Measurements from ENCODE around the gene NCAN.
A peak's percentile ranks its signal among the peaks of the same experiment; 100 is the strongest.

NCAN gene

DNA sequence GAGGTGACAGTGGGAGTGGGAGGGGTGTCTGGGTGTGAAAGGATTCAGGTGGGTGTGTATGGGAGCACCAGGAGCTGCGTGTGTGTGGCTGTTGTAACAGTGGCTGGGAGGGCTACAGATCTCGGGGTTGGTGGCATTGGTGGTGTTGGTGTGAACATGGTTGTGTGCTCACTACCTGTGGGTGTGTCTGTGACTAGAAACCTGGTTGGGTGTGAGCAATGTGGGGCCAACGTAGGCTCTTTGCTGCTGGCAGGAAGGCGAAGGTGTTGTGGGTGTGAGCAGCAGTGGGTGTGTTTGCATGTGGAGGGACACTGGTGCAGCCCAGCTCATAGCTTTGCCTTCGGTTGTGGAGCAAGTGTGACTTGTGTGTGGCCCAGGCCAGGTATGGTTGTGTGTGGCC, 4.8 kb upstream of the NCAN start:
- no peak overlapping the region for H3K4me3 ChIP-seq (ENCODE audit: low read length)
- TF ChIP-seq, protein P1, sequence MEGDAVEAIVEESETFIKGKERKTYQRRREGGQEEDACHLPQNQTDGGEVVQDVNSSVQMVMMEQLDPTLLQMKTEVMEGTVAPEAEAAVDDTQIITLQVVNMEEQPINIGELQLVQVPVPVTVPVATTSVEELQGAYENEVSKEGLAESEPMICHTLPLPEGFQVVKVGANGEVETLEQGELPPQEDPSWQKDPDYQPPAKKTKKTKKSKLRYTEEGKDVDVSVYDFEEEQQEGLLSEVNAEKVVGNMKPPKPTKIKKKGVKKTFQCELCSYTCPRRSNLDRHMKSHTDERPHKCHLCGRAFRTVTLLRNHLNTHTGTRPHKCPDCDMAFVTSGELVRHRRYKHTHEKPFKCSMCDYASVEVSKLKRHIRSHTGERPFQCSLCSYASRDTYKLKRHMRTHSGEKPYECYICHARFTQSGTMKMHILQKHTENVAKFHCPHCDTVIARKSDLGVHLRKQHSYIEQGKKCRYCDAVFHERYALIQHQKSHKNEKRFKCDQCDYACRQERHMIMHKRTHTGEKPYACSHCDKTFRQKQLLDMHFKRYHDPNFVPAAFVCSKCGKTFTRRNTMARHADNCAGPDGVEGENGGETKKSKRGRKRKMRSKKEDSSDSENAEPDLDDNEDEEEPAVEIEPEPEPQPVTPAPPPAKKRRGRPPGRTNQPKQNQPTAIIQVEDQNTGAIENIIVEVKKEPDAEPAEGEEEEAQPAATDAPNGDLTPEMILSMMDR (IDR thresholded peaks at IDR 0.05; ENCODE audit: insufficient read depth, low read depth, low read length, missing control alignments), result no peak
- DNase-seq (ENCODE audit: low read depth), result no peak

- H3K4me3 ChIP-seq (ENCODE audit: low read length), result no peak overlapping the region
- peak; percentile 25 for DNase-seq (ENCODE audit: low read depth)
- TF ChIP-seq, protein P1 (IDR thresholded peaks at IDR 0.05; ENCODE audit: insufficient read depth, low read depth, low read length, missing control alignments), result no peak
Measured at GRCh38 chr19:19207637-19208572, 3.9 kb upstream of the NCAN start.

DNA sequence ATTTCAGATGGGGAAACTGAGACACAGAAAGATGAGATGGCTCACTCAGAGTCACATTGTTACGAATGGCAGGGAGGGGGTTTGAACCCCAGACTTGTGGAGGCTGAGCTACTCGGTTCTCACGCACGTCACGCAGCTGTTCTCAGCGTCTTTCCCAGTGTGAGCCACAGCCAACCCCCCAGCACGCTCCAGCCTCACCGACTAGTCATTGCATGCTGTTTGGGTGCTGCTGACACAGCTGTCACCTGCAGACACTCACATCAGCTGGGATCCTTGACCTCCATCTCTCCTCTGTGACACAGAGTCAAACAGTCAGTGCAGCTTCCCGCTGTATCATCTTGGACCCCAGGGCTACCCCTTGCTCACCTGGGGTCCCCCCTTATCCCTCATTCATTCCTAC, 2.4 kb upstream of the NCAN start:
- no peak for DNase-seq (ENCODE audit: low read depth)
- TF ChIP-seq, protein P1 (IDR thresholded peaks at IDR 0.05; ENCODE audit: insufficient read depth, low read depth, low read length, missing control alignments), result no peak
- H3K4me3 ChIP-seq (ENCODE audit: low read length), result no peak overlapping the region

DNA sequence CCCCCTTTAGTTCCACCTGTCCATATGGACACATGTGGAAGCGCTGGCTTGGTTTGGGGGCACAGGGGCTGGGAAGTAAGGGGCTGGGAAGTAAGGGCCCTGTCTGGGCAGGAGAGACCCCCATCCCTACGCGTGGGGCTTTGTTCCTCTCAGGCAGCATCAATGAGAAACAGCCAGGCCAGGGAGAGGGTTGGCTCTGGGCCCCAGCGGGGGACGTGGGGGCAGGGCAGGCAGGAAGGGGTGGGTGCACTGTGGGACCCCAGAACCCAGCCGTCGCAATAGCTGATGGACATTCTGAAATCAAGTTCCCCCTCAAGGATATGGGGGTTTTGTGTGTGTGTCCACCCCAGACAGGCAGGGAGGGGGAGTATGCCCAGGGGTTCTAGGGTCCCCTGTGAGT, 1.2 kb downstream of the NCAN start:
- no peak for DNase-seq (ENCODE audit: low read depth)
- TF ChIP-seq, protein P1 (IDR thresholded peaks at IDR 0.05; ENCODE audit: insufficient read depth, low read depth, low read length, missing control alignments), result no peak
- H3K4me3 ChIP-seq (ENCODE audit: low read length), result no peak overlapping the region

DNA sequence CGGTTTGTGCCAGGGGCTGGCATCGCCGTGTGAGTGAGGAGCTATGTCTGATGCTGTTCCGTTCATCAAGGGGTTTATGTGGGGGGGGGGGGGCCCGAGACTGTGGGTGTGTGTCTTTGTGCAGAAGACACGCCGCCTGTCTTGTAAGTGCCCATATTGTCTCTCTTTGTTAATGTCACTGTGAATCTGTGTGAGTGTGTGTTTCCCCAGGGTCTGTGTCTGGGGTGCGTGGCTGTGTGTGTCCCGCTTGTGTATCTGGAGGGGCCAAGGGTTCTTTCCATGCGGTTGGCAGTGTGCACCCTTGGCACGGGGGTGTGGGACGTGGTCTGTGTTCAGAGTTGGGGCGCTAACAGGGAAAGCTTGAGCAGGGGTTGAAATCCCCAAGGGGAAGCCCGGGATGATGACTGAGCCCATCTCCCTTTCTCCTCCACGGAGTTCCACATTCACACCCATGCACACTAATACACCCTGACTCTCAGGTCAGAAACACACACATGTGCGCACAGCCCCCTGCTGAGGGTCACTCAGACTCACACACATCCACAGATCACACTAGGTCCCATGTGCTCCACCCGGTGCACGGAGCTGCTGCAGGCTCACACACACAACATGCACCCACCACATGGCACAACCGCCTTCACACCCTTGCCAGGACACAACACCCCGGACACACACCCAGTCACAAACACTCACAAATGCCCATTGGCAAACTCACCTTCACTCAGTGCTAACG, 1.8 kb downstream of the NCAN start:
- no peak for DNase-seq (ENCODE audit: low read depth)
- TF ChIP-seq, protein P1 (IDR thresholded peaks at IDR 0.05; ENCODE audit: insufficient read depth, low read depth, low read length, missing control alignments), result no peak
- no peak overlapping the region for H3K4me3 ChIP-seq (ENCODE audit: low read length)

- DNase-seq (ENCODE audit: low read depth), result no peak
- TF ChIP-seq, protein P1 (IDR thresholded peaks at IDR 0.05; ENCODE audit: insufficient read depth, low read depth, low read length, missing control alignments), result no peak
- no peak overlapping the region for H3K4me3 ChIP-seq (ENCODE audit: low read length)
Measured at GRCh38 chr19:19214159-19214490, 2.4 kb downstream of the NCAN start.
